ENCODE results near the gene TAGAP. TPM values are rescaled to one million over a fixed set of nuclear protein-coding genes. Genes with fewer than 3 reads are reported as not detected.

The TAGAP gene
- total and polyA plus RNA-seq, 10 of the 15 experiments (the other 5 are each of a cell fraction or from before 2014, with no cell fraction given): 5.3 to 27.4 (median 18.9) TPM

- FAIRE-seq (no peak), DNase-seq (ENCODE audit: low read depth, low spot score) (no peak), ATAC-seq (no peak)
- H3K4me3 ChIP-seq: no peak overlapping the region
- no peaks in the 10 kb centered on the region for H4K20me1 ChIP-seq (ENCODE audit: control insufficient read depth, insufficient read depth)
- in situ Hi-C loops (cut with MboI): no loop called here
- H3K9me3 ChIP-seq (replicated peaks; ENCODE audit: control insufficient read depth, insufficient read depth, low read length): no peaks in the 10 kb centered on the region; the same call in 2 of the 3 replicates
- CTCF ChIA-PET: interaction anchor here (1.1 to 3.4 kb wide), 5 partner anchors 8 to 48 kb away, joined by 4 to 13 read pairs (median 11); partner anchors contain the start of gene TAGAP
- H3K9ac ChIP-seq (ENCODE audit: control insufficient read depth, insufficient read depth, low read length): no peak overlapping the region
- no peaks in the 10 kb centered on the region for H3K27me3 ChIP-seq (replicated peaks in 1 of 2; ENCODE audit: control insufficient read depth in 2 of 2, insufficient read depth in 2 of 2, low read length in 1 of 2)
- no peak overlapping the region for H3K4me2 ChIP-seq (ENCODE audit: control insufficient read depth, insufficient read depth)
- H2AFZ ChIP-seq (ENCODE audit: control insufficient read depth, low read depth, low read length): no peak overlapping the region
- TF ChIP-seq ELK1 (IDR thresholded peaks at IDR 0.05; ENCODE audit: low read depth, low read length) (no peak), RUNX3 (IDR thresholded peaks at IDR 0.05; ENCODE audit: low read length) (peak; percentile 19; the same call in 1 of the 2 replicates)
- H3K79me2 ChIP-seq (ENCODE audit: control insufficient read depth, insufficient read depth, low read length): no peaks in the 10 kb centered on the region
- intact Hi-C loops (cut with micrococcal nuclease; ENCODE audit: unreplicated experiment): no loop called here
- SMC1A ChIA-PET (ENCODE audit: uncharacterized antibody, unreplicated experiment): interaction anchor here (0.7 to 3.2 kb wide), 13 partner anchors 9 to 75 kb away, joined by 3 to 24 read pairs (median 4); partner anchors contain the start of gene TAGAP
- RAD21 ChIA-PET (ENCODE audit: unreplicated experiment): interaction anchor here (0.8 to 3.8 kb wide), 7 partner anchors 12 to 70 kb away, joined by 3 to 26 read pairs (median 4); partner anchors contain the start of gene TAGAP
- BruUV-seq (replicated peaks): no TSS peak
- peaks cover 10% of the 10 kb centered on the region for H3K4me1 ChIP-seq (ENCODE audit: control insufficient read depth, insufficient read depth, low read length)
- POLR2A ChIA-PET: interaction anchor here (1.2 to 2.3 kb wide), 4 partner anchors 9 to 18 kb away, joined by 3 to 22 read pairs (median 6); partner anchors contain the start of gene TAGAP
- WGBS (ENCODE audit: insufficient coverage, insufficient replicate concordance, low lambda C conversion rate, missing lambda C conversion rate): 34% methylated on average over 6 of the region's 6 CpGs
- H3K27ac ChIP-seq (ENCODE audit: control insufficient read depth, insufficient read depth): no peak overlapping the region
- no peaks in the 10 kb centered on the region for H3K36me3 ChIP-seq (ENCODE audit: control insufficient read depth in 2 of 2, insufficient read depth in 2 of 2, low read length in 1 of 2)
These were observed 12.1 kb upstream of the TAGAP start for GRCh38 chr6:159056899-159057298.

GRCh38 chr6:159056432-159056831, 11.6 kb upstream of the TAGAP start:
- no peak overlapping the region for H3K9ac ChIP-seq (ENCODE audit: control insufficient read depth, insufficient read depth, low read length)
- TF ChIP-seq NFIC (IDR thresholded peaks at IDR 0.05; ENCODE audit: low read depth, low read length) (peak; percentile 47; the same call in 1 of the 2 replicates), ZNF622 (IDR thresholded peaks at IDR 0.05) (no peak), EED (IDR thresholded peaks at IDR 0.05; ENCODE audit: low read depth) (peak; percentile 23; the same call in 1 of the 2 replicates)

More at GRCh38 chr6:159056432-159056831, 11.6 kb upstream of the TAGAP start:
- Histone ChIP-seq H3K9me3 (replicated peaks; ENCODE audit: control insufficient read depth, insufficient read depth, low read length) (no peaks in the 10 kb centered on the region; the same call in 2 of the 3 replicates), H3K27ac (ENCODE audit: control insufficient read depth, insufficient read depth) (no peak overlapping the region), H2AFZ (ENCODE audit: control insufficient read depth, low read depth, low read length) (no peak overlapping the region), H3K4me2 (ENCODE audit: control insufficient read depth, insufficient read depth) (no peak overlapping the region), H4K20me1 (ENCODE audit: control insufficient read depth, insufficient read depth) (no peaks in the 10 kb centered on the region), H3K79me2 (ENCODE audit: control insufficient read depth, insufficient read depth, low read length) (no peaks in the 10 kb centered on the region), H3K4me1 (ENCODE audit: control insufficient read depth, insufficient read depth, low read length) (peaks cover 10% of the 10 kb centered on the region), H3K4me3 (no peak overlapping the region), H3K36me3 (ENCODE audit: control insufficient read depth in 2 of 2, insufficient read depth in 2 of 2, low read length in 1 of 2) (no peaks in the 10 kb centered on the region), H3K27me3 (replicated peaks in 1 of 2; ENCODE audit: control insufficient read depth in 2 of 2, insufficient read depth in 2 of 2, low read length in 1 of 2) (no peaks in the 10 kb centered on the region)
- WGBS (ENCODE audit: insufficient coverage, insufficient replicate concordance, low lambda C conversion rate, missing lambda C conversion rate): 2% methylated on average over 2 of the region's 2 CpGs
- no TSS peak for BruUV-seq (replicated peaks)
- ChIA-PET RAD21 (ENCODE audit: unreplicated experiment) (interaction anchor here (0.6 to 3.8 kb wide), 8 partner anchors 11 to 70 kb away, joined by 3 to 26 read pairs (median 4); partner anchors contain the start of gene TAGAP), POLR2A (interaction anchor here (1.2 to 2.3 kb wide), 4 partner anchors 9 to 18 kb away, joined by 3 to 22 read pairs (median 6); partner anchors contain the start of gene TAGAP), CTCF (interaction anchor here (1.0 to 3.4 kb wide), 6 partner anchors 9 to 62 kb away, joined by 3 to 13 read pairs (median 8); partner anchors contain the start of gene TAGAP), SMC1A (ENCODE audit: uncharacterized antibody, unreplicated experiment) (interaction anchor here (0.7 to 3.2 kb wide), 16 partner anchors 9 to 78 kb away, joined by 3 to 24 read pairs (median 4); partner anchors contain the start of gene TAGAP)
- intact Hi-C loops (cut with micrococcal nuclease; ENCODE audit: unreplicated experiment): no loop called here
- FAIRE-seq (no peak), DNase-seq (ENCODE audit: low read depth, low spot score) (no peak), ATAC-seq (no peak)
- in situ Hi-C loops (cut with MboI): no loop called here
